AG09319 (cell line): ENCODE measurements around the gene CCDC78.
"Not testable (repeated sequence)": the region's sequence is repeated elsewhere in the genome, so short reads cannot be mapped to it uniquely, and the experiment has no call there.

Source experiments
- DNase-seq: peaks from one replicate; pipeline ENCODE4 v3.0.0-alpha.2; 2010; ENCODE audit warnings: low read depth; ENCODE audit errors: extremely low read depth
- TF ChIP-seq, protein P1 (sequence below): IDR thresholded peaks from 2 replicates; pipeline ENCODE4 v1.5.1; 2011; ENCODE audit warnings: low read depth, mild to moderate bottlenecking, inconsistent platforms, low read length, moderate library complexity

The CCDC78 gene

GRCh38 chr16:760065-760464 lies 33.8 kb upstream of the CCDC78 start:
- TF ChIP-seq, protein P1, sequence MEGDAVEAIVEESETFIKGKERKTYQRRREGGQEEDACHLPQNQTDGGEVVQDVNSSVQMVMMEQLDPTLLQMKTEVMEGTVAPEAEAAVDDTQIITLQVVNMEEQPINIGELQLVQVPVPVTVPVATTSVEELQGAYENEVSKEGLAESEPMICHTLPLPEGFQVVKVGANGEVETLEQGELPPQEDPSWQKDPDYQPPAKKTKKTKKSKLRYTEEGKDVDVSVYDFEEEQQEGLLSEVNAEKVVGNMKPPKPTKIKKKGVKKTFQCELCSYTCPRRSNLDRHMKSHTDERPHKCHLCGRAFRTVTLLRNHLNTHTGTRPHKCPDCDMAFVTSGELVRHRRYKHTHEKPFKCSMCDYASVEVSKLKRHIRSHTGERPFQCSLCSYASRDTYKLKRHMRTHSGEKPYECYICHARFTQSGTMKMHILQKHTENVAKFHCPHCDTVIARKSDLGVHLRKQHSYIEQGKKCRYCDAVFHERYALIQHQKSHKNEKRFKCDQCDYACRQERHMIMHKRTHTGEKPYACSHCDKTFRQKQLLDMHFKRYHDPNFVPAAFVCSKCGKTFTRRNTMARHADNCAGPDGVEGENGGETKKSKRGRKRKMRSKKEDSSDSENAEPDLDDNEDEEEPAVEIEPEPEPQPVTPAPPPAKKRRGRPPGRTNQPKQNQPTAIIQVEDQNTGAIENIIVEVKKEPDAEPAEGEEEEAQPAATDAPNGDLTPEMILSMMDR: no peak
- no peak for DNase-seq

DNA sequence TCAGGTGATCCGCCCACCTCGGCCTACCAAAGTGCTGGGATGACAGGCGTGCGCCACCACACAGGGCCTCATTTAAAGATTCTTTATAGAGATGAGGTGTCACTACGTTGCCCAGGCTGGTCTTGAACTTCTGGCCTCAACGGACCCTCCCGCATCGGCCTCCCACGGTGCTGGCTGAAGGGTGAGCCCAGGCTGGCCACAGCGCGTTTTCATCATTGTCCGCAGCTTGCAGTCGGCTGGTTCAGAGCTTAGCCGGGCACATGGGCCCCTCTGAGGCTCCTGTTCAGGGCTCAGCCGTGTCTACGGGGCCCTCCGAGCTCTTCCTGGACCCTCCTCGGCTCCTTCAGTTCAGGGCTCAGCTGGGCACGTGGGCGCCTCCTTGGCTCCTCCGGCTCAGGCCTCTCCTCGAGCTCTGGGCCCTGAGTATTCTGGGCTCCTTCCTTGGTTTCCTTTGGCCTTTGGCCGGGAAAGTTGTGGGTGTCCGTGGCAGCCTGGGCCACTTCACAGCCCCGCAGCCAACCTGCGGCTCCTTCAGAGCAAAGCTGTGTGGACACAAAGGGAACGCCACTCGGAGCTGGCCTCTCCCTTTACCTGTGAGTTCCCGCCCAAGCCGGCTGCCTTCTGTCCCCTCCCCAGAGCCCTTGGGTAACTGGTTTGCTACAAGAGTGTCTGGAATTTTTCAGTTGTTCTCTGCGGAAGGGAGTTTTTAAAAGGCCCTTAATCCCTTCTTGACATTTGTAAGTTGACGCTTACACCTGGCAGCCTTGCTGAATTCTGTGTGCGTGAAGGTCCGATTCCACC lies 33.1 kb upstream of the CCDC78 start:
- no peak for DNase-seq
- TF ChIP-seq, protein P1: no peak

GRCh38 chr16:756428-756827 lies 30.2 kb upstream of the CCDC78 start:
- TF ChIP-seq, protein P1: no peak
- DNase-seq: no peak

GRCh38 chr16:754656-755055 lies 28.4 kb upstream of the CCDC78 start:
- TF ChIP-seq, protein P1: no peak
- DNase-seq: no peak

DNA sequence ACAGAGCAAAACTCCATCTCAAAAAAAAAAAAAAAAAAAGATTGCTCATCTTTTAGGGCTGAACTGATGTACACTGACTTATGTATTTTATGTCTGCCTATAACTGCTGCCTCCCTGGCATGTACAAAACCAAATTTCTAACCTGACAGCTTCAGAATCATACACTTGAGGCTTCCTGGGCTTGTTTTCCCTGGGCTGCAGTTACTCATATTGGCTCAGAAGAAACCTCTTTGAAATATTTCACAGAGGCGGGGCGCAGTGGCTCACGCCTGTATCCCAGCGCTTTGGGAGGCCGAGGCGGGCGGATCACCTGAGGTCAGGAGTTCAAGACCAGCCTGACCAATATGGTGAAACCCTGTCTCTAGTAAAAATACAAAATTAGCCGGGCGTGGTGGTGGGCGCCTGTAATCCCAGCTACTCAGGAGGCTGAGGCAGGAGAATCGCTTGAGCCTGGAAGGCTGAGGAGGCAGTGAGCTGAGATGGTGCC lies 27.9 kb upstream of the CCDC78 start:
- not testable (repeated sequence) for DNase-seq

- TF ChIP-seq, protein P1: no peak
- no peak for DNase-seq
Observed at GRCh38 chr16:752007-752312, 25.7 kb upstream of the CCDC78 start.

GRCh38 chr16:751152-752006 lies 25.1 kb upstream of the CCDC78 start:
- DNase-seq: no peak
- TF ChIP-seq, protein P1: no peak
